HepG2 (cell line): ENCODE results near the gene STN1. TPM values are rescaled to one million over a fixed set of nuclear protein-coding genes. Genes with fewer than 3 reads are reported as not detected.

Experiments
- ATAC-seq: fragments of 200-7000 bp; cut with Tn5 transposase; 3 replicates; pipeline ENCODE4 v1.9.1; 2020; ENCODE audit warnings: mild to moderate bottlenecking, moderate library complexity
- BruUV-seq: library from RNA; stranded (reverse); fragments of 400-500 nt; replicated peaks from 2 replicates; lab custom pipeline; 2021; lab: Mats Ljungman, UMichigan
- CTCF ChIA-PET: fragments of 300-600 bp; formaldehyde crosslinking; extraction: SDS; loops from one replicate; lab custom pipeline; 2021; ENCODE audit warnings: low total read pairs, inconsistent platforms, low intra/inter-chr PET ratio; lab: Yijun Ruan, JAX
- POLR2A ChIA-PET: fragments of 350-600 bp; sonication (Branson Sonifier 250); formaldehyde crosslinking; loops from one replicate; lab custom pipeline; 2020; ENCODE audit warnings: antibody characterized with exemption, inconsistent platforms; lab: Yijun Ruan, JAX
- DNase-seq: peaks from one replicate; pipeline ENCODE4 v3.0.0-alpha.2; 2015; ENCODE audit warnings: low spot score
- FAIRE-seq: peaks from 3 replicates; lab custom pipeline; 2011; peaks lifted over from hg19 to GRCh38; lab: Jason Lieb, UNC
- H2AFZ ChIP-seq: one replicate; pipeline ENCODE4 v1.6.1; 2011; ENCODE audit warnings: low read length, inconsistent platforms
- H3K27ac ChIP-seq: fragments of 300-600 bp; 3 replicates; pipeline ENCODE4 v1.8.0; 2011; ENCODE audit warnings: mixed run types, mild to moderate bottlenecking, mixed read lengths, low read length, inconsistent platforms; ENCODE audit not compliant: insufficient read depth; ENCODE audit errors: extremely low read length
- H3K27me3 ChIP-seq, 2 experiments: fragments of 200-600 bp in 1 of 2; 2 replicates in 1 of 2; 3 replicates in 1 of 2; pipeline versions ENCODE4 v1.6.0 to v1.8.0; 2011; ENCODE audit warnings: low read length in 2 of 2, mild to moderate bottlenecking in 2 of 2, moderate library complexity in 2 of 2, inconsistent platforms in 1 of 2; ENCODE audit not compliant: insufficient read depth in 2 of 2, control insufficient read depth in 1 of 2
- H3K36me3 ChIP-seq, 2 experiments: fragments of 200-600 bp in 1 of 2; replicated peaks in 1 of 2; 2 replicates in 1 of 2; 3 replicates in 1 of 2; pipeline versions ENCODE4 v1.5.1 to v1.8.0; 2011; ENCODE audit warnings: low read length in 2 of 2, inconsistent platforms in 1 of 2; ENCODE audit not compliant: insufficient read depth in 2 of 2, control insufficient read depth in 1 of 2
- H3K4me1 ChIP-seq: 2 replicates; pipeline ENCODE4 v1.5.1; 2012; ENCODE audit warnings: low read length, inconsistent platforms; ENCODE audit not compliant: insufficient read depth
- H3K4me2 ChIP-seq: 2 replicates; pipeline ENCODE4 v1.6.0; 2011; ENCODE audit warnings: low read depth, low read length, inconsistent platforms
- H3K4me3 ChIP-seq, 3 experiments: fragments of 200-600 bp in 1 of 3; sonication (generic), shearing (Covaris generic) in 1 of 3; replicated peaks in 1 of 3; 2 replicates each; pipeline ENCODE4 v1.5.1; 2011 to 2016; ENCODE audit warnings: low read length in 3 of 3, inconsistent platforms in 2 of 3, low read depth in 2 of 3, mild to moderate bottlenecking in 2 of 3, control low read depth in 1 of 3, mixed read lengths in 1 of 3; ENCODE audit not compliant: insufficient read depth in 1 of 3
- H3K79me2 ChIP-seq: one replicate; pipeline ENCODE4 v1.6.1; 2011; ENCODE audit warnings: low read length, inconsistent platforms; ENCODE audit not compliant: insufficient read depth
- H3K9ac ChIP-seq: 2 replicates; pipeline ENCODE4 v1.6.0; 2011; ENCODE audit warnings: mild to moderate bottlenecking, low read depth, low read length, inconsistent platforms; ENCODE audit not compliant: insufficient read depth
- H3K9me3 ChIP-seq: 2 replicates; pipeline ENCODE4 v1.5.1; 2012; ENCODE audit warnings: mild to moderate bottlenecking, low read length
- H4K20me1 ChIP-seq: 2 replicates; pipeline ENCODE4 v1.6.0; 2011; ENCODE audit warnings: inconsistent platforms, mild to moderate bottlenecking, low read length, moderate library complexity; ENCODE audit not compliant: insufficient read depth
- BATF2 ChIP-seq: sonication (generic); formaldehyde crosslinking; IDR thresholded peaks from 2 replicates; pipeline ENCODE4 v1.8.0; 2022; ENCODE audit warnings: mild to moderate bottlenecking, missing genetic modification reagents, moderate library complexity
- ERF ChIP-seq: IDR thresholded peaks from 2 replicates; pipeline ENCODE4 v1.6.1; 2018; ENCODE audit warnings: missing biosample characterization, missing genetic modification reagents
- GLI4 ChIP-seq: sonication (generic); formaldehyde crosslinking; IDR thresholded peaks from 2 replicates; pipeline ENCODE4 v1.5.1; 2020; ENCODE audit warnings: missing genetic modification reagents, mild to moderate bottlenecking, moderate library complexity, borderline replicate concordance
- HIVEP1 ChIP-seq: sonication (generic); formaldehyde crosslinking; IDR thresholded peaks from 2 replicates; pipeline ENCODE4 v1.4.0; 2020; ENCODE audit warnings: mild to moderate bottlenecking, missing genetic modification reagents
- RXRA ChIP-seq: sonication (generic); formaldehyde crosslinking; IDR thresholded peaks from 2 replicates; pipeline ENCODE4 v1.5.1; 2020; ENCODE audit warnings: missing genetic modification reagents
- SIX1 ChIP-seq: sonication (generic); formaldehyde crosslinking; IDR thresholded peaks from 2 replicates; pipeline ENCODE4 v1.4.0; 2020; ENCODE audit warnings: missing genetic modification reagents, borderline replicate concordance
- ZNF296 ChIP-seq: sonication (generic); formaldehyde crosslinking; conservative IDR thresholded peaks from 2 replicates; pipeline ENCODE4 v1.5.0; 2020; ENCODE audit warnings: mild to moderate bottlenecking, missing genetic modification reagents
- ZNF883 ChIP-seq: sonication (generic); formaldehyde crosslinking; IDR thresholded peaks from 2 replicates; pipeline ENCODE4 v1.5.1; 2020; ENCODE audit warnings: mild to moderate bottlenecking, missing genetic modification reagents; ENCODE audit errors: not compliant biosample characterization
- WGBS: methylation state at CpG from one replicate; pipeline ENCODE4 v1.1.6; 2017; ENCODE audit warnings: low lambda C conversion rate; 5-methylcytosine and 5-hydroxymethylcytosine counted together
- in situ Hi-C: cut with HindIII; loops from 2 replicates; pipeline ENCODE4 v1.10.0; 2017; ENCODE audit warnings: low pct_unique_long_range_greater_than_20kb; ENCODE audit not compliant: extremely low pct_ligation_motif_present
- intact Hi-C: fragments of 100-400 bp; cut with micrococcal nuclease; formaldehyde crosslinking; loops from one replicate; pipeline ENCODE4 v1.10.0; 2022; ENCODE audit not compliant: unreplicated experiment
- polyA plus RNA-seq, 8 experiments: library from polyadenylated mRNA; depleted of rRNA in 3 of 8; stranded (reverse) in 7 of 8; unstranded in 1 of 8; fragments of >200 nt; fragmentation: Illumina TruSeq in 4 of 8; extraction: Trizol in 4 of 8; gene quantifications; 2 replicates each; pipeline versions ENCODE4 v1.2.1 to v1.2.3, GENCODE V29; 2011 to 2016; ENCODE audit warnings: low read depth in 4 of 8, missing spikeins in 1 of 8, mixed read lengths in 1 of 8; ENCODE audit not compliant: insufficient read depth in 1 of 8
- total RNA-seq, 5 experiments: library from RNA; depleted of rRNA; stranded (reverse); fragments of >200 nt; fragmentation: Illumina TruSeq; extraction: Trizol; gene quantifications; 2 replicates each; pipeline ENCODE4 v1.2.3, GENCODE V29; 2016; ENCODE audit warnings: low read depth in 1 of 5
- TF ChIP-seq, protein P1 (sequence below): IDR thresholded peaks from 2 replicates; pipeline ENCODE4 v1.6.1; 2012; ENCODE audit warnings: low read length, improper control_type of control experiment

Gene STN1
- total and polyA plus RNA-seq, 2 of the 13 experiments (the other 11 are each of a cell fraction or from before 2014, with no cell fraction given): 17.6 to 22.7 TPM

DNA sequence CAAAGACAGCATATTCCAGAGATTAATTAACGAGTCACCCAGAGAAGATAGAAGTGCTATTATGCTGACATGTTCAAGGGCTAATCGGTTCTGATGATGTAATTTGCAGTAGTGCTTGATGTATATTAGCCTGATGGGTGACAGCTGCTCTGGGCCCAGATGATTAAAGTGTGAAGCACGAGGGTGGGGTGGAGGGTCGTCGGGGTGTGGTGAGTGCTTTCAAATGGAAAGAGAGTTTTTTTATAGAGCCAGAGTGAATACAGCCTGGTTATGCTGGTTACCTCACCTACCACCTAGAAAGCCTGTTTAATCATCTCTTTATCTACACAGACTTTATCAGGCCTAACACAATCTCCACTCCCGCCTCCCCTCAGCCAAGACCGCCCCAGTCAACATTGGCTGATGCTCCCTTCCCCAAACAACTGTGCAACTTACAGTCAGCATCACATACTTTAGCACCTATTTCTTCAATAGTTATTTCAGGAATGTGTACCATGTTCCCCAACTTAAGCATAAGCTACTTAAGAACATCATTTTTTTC lies 11.5 kb upstream of the STN1 start:
- H4K20me1 ChIP-seq: no peaks in the 10 kb centered on the region
- H3K4me3 ChIP-seq: no peak overlapping the region
- ATAC-seq (no peak), DNase-seq (no peak), FAIRE-seq (no peak)
- BruUV-seq: no TSS peak
- H3K27ac ChIP-seq: no peak overlapping the region
- ChIA-PET POLR2A (no interaction called here), CTCF (no interaction called here)
- H2AFZ ChIP-seq: no peak overlapping the region
- no peaks in the 10 kb centered on the region for H3K79me2 ChIP-seq
- no peak for TF ChIP-seq RXRA (CRISPR knock-in tag)
- TF ChIP-seq SIX1: no peak
- no peak for TF ChIP-seq ERF
- H3K36me3 ChIP-seq: no peaks in the 10 kb centered on the region
- no peak overlapping the region for H3K4me2 ChIP-seq
- WGBS: 9% methylated on average over 7 of the region's 7 CpGs
- H3K9ac ChIP-seq: no peak overlapping the region
- H3K9me3 ChIP-seq: no peaks in the 10 kb centered on the region
- in situ Hi-C loops (no loop called here), intact Hi-C loops (no loop called here)
- H3K4me1 ChIP-seq: peaks cover 13% of the 10 kb centered on the region
- H3K27me3 ChIP-seq: no peaks in the 10 kb centered on the region; a peak in 1 of 5 replicates

- no peak overlapping the region for H3K4me2 ChIP-seq
- H4K20me1 ChIP-seq: no peaks in the 10 kb centered on the region
- no peaks in the 10 kb centered on the region; a peak in 1 of 5 replicates for H3K27me3 ChIP-seq
- 67% methylated on average over 6 of the region's 6 CpGs for WGBS
- intact Hi-C loops (no loop called here), in situ Hi-C loops (no loop called here)
- H3K36me3 ChIP-seq: no peaks in the 10 kb centered on the region
- H3K27ac ChIP-seq: no peak overlapping the region
- FAIRE-seq: no peak
- peaks cover 15% of the 10 kb centered on the region for H3K4me1 ChIP-seq
- ChIA-PET CTCF (no interaction called here), POLR2A (no interaction called here)
- H3K9me3 ChIP-seq: no peaks in the 10 kb centered on the region
- no peak overlapping the region for H2AFZ ChIP-seq
- ATAC-seq: no peak
- no peak for DNase-seq
- H3K4me3 ChIP-seq: no peak overlapping the region
- H3K79me2 ChIP-seq: no peaks in the 10 kb centered on the region
- H3K9ac ChIP-seq: no peak overlapping the region
- BruUV-seq: no TSS peak
- TF ChIP-seq, protein P1, sequence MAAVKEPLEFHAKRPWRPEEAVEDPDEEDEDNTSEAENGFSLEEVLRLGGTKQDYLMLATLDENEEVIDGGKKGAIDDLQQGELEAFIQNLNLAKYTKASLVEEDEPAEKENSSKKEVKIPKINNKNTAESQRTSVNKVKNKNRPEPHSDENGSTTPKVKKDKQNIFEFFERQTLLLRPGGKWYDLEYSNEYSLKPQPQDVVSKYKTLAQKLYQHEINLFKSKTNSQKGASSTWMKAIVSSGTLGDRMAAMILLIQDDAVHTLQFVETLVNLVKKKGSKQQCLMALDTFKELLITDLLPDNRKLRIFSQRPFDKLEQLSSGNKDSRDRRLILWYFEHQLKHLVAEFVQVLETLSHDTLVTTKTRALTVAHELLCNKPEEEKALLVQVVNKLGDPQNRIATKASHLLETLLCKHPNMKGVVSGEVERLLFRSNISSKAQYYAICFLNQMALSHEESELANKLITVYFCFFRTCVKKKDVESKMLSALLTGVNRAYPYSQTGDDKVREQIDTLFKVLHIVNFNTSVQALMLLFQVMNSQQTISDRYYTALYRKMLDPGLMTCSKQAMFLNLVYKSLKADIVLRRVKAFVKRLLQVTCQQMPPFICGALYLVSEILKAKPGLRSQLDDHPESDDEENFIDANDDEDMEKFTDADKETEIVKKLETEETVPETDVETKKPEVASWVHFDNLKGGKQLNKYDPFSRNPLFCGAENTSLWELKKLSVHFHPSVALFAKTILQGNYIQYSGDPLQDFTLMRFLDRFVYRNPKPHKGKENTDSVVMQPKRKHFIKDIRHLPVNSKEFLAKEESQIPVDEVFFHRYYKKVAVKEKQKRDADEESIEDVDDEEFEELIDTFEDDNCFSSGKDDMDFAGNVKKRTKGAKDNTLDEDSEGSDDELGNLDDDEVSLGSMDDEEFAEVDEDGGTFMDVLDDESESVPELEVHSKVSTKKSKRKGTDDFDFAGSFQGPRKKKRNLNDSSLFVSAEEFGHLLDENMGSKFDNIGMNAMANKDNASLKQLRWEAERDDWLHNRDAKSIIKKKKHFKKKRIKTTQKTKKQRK: no peak
- TF ChIP-seq ZNF296 (CRISPR knock-in tag): no peak
- no peak for TF ChIP-seq HIVEP1 (CRISPR knock-in tag)
- TF ChIP-seq GLI4 (CRISPR knock-in tag): no peak
- TF ChIP-seq ZNF883 (CRISPR knock-in tag): no peak
- TF ChIP-seq BATF2: no peak
These were observed 10.8 kb upstream of the STN1 start for GRCh38 chr10:103928784-103929183.
